HG03066 (cell line): ENCODE data around the gene OSBPL3.

Experiments used
- ATAC-seq: cut with Tn5 transposase; IDR thresholded peaks from one replicate; pipeline ENCODE4 v1.9.1; 2021; ENCODE audit warnings: low read depth; ENCODE audit not compliant: unreplicated experiment

The OSBPL3 gene

GRCh38 chr7:24751484-24751883 lies 228.5 kb downstream of the OSBPL3 start:
- ATAC-seq, result no peak

DNA sequence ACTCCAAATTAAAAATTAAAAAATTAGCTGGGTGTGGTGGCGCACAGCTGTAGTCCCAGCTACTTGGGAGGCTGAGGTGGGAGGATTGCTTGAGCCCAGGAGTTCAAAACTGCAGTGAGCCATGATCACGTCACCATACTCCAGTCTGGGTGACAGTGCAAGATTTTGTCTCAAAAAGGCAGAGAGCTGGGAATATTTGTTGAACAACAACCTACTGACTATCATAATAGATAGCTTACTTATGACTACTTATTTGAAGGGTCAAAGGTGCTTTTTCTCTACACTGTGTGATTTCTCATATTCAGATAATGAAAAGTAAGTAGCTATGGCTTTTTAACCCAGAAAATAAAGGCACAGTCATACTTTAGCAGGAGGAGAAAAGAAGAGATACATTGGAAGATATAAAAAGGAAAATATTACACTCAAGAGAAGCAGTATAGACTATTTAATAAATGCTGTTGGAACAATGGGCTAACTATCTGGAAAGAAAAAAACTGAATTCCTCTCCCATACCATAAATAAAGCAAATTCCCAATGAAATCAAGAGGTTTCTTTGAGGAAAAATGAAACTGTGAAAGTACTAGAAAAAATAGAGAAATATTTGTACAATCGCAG lies 229.4 kb downstream of the OSBPL3 start:
- no peak for ATAC-seq

- ATAC-seq, result no peak
Measured at GRCh38 chr7:24748521-24748920, 231.5 kb downstream of the OSBPL3 start.
